B cell (primary cell): ENCODE data around the gene CRELD2.

Experiments used
- EZH2 ChIP-seq: IDR thresholded peaks from 2 replicates; pipeline ENCODE4 v1.6.1; 2012; ENCODE audit warnings: borderline replicate concordance, low read depth, mild to moderate bottlenecking, moderate library complexity, low read length; ENCODE audit not compliant: insufficient read depth, poor library complexity, severe bottlenecking
- TF ChIP-seq, protein P1 (sequence below): fragments of 200-600 bp; IDR thresholded peaks from one replicate; pipeline ENCODE4 v1.8.0; 2022; ENCODE audit warnings: antibody characterized with exemption, mild to moderate bottlenecking

DNA sequence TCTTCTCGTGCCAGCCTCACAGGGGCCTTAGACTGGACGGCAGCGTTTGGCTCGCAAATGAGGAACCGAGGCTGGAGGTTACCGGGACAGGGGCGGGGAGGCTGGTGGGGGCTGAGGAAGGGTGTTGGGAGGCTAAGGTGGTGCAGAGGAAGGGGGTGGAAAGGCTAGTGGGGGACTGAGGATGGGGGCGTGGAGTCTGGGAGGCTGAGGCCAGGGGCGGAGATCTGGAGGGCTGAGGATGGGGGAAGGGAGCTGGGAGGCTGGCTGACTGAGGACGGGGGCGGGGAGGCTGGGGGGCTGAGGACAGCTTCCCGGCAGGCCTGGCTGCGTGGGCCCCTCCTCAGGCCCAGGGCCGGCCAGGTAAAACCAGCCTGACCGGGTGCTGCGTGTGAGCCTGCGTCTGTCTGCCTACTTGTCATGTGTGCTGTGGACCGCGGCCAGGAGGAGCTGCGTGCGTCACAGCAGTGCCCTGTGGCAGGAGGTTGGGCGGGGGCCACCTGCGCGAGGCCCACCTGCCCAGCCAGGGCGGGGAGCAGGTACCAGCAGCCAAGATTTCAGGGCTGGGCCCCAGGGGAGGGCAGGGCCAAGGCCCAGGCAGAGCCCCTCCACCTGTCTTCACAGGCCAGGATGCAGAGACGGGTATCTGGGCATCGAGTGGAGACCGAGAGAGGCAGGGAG lies 32.7 kb downstream of the CRELD2 start:
- TF ChIP-seq, protein P1, sequence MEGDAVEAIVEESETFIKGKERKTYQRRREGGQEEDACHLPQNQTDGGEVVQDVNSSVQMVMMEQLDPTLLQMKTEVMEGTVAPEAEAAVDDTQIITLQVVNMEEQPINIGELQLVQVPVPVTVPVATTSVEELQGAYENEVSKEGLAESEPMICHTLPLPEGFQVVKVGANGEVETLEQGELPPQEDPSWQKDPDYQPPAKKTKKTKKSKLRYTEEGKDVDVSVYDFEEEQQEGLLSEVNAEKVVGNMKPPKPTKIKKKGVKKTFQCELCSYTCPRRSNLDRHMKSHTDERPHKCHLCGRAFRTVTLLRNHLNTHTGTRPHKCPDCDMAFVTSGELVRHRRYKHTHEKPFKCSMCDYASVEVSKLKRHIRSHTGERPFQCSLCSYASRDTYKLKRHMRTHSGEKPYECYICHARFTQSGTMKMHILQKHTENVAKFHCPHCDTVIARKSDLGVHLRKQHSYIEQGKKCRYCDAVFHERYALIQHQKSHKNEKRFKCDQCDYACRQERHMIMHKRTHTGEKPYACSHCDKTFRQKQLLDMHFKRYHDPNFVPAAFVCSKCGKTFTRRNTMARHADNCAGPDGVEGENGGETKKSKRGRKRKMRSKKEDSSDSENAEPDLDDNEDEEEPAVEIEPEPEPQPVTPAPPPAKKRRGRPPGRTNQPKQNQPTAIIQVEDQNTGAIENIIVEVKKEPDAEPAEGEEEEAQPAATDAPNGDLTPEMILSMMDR = no peak
- no peak for TF ChIP-seq EZH2
